ENCODE data around the gene DLGAP1. TPM values are rescaled to one million over a fixed set of nuclear protein-coding genes. Genes with fewer than 3 reads are reported as not detected.

Gene DLGAP1
- total and polyA plus RNA-seq, 2 of the 13 experiments (the other 11 are each of a cell fraction or from before 2014, with no cell fraction given): 0.01 TPM; not detected in 1

- 66% methylated on average over 6 of the region's 6 CpGs for WGBS (ENCODE audit: low lambda C conversion rate)
- DNase-seq (ENCODE audit: low spot score) (no peak), ATAC-seq (no peak), FAIRE-seq (no peak)
- no peaks in the 10 kb centered on the region for H3K4me1 ChIP-seq (ENCODE audit: insufficient read depth, low read length)
- in situ Hi-C loops (cut with HindIII; ENCODE audit: extremely low pct_ligation_motif_present, low pct_unique_long_range_greater_than_20kb) (no loop called here), intact Hi-C loops (cut with micrococcal nuclease; ENCODE audit: unreplicated experiment) (no loop called here)
- no peak overlapping the region for H3K4me2 ChIP-seq (ENCODE audit: low read depth, low read length)
- no peak overlapping the region for H3K27ac ChIP-seq (ENCODE audit: extremely low read length, insufficient read depth, low read length)
- CTCF ChIA-PET (ENCODE audit: low intra/inter-chr PET ratio, low total read pairs): no interaction called here
- H3K9ac ChIP-seq (ENCODE audit: insufficient read depth, low read depth, low read length): no peak overlapping the region
- H3K79me2 ChIP-seq (ENCODE audit: insufficient read depth, low read length): no peaks in the 10 kb centered on the region
- POLR2A ChIA-PET: no interaction called here
- no peaks in the 10 kb centered on the region for H3K27me3 ChIP-seq (ENCODE audit: control insufficient read depth in 1 of 2, insufficient read depth in 2 of 2, low read length in 2 of 2)
- no peaks in the 10 kb centered on the region for H3K9me3 ChIP-seq (ENCODE audit: low read length)
- no peak overlapping the region for H2AFZ ChIP-seq (ENCODE audit: low read length)
- H3K36me3 ChIP-seq (replicated peaks in 1 of 2; ENCODE audit: control insufficient read depth in 1 of 2, insufficient read depth in 2 of 2, low read length in 2 of 2): no peaks in the 10 kb centered on the region
- H3K4me3 ChIP-seq (replicated peaks in 1 of 3; ENCODE audit: insufficient read depth in 1 of 3, low read depth in 2 of 3, low read length in 3 of 3): no peak overlapping the region
- BruUV-seq (replicated peaks): no TSS peak
- H4K20me1 ChIP-seq (ENCODE audit: insufficient read depth, low read length): no peaks in the 10 kb centered on the region
- TF ChIP-seq NKX3-1 (CRISPR knock-in tag; IDR thresholded peaks at IDR 0.05) (no peak), DR1 (CRISPR knock-in tag; IDR thresholded peaks at IDR 0.05) (no peak), ZUFSP (CRISPR knock-in tag; IDR thresholded peaks at IDR 0.05; ENCODE audit: borderline replicate concordance) (no peak), ZNF790 (CRISPR knock-in tag; IDR thresholded peaks at IDR 0.05; ENCODE audit: borderline replicate concordance) (no peak), SRF (IDR thresholded peaks at IDR 0.05; ENCODE audit: low read depth, low read length) (no peak), ZNF33B (CRISPR knock-in tag; IDR thresholded peaks at IDR 0.05) (no peak), NCOA5 (CRISPR knock-in tag; IDR thresholded peaks at IDR 0.05) (no peak), ZNF512 (CRISPR knock-in tag; IDR thresholded peaks at IDR 0.05) (no peak), TRIM24 (CRISPR knock-in tag; IDR thresholded peaks at IDR 0.05) (no peak), PLRG1 (conservative IDR thresholded peaks at IDR 0.05) (no peak), ZNF383 (CRISPR knock-in tag; IDR thresholded peaks at IDR 0.05; ENCODE audit: borderline replicate concordance) (no peak)
- TF ChIP-seq, protein P1, sequence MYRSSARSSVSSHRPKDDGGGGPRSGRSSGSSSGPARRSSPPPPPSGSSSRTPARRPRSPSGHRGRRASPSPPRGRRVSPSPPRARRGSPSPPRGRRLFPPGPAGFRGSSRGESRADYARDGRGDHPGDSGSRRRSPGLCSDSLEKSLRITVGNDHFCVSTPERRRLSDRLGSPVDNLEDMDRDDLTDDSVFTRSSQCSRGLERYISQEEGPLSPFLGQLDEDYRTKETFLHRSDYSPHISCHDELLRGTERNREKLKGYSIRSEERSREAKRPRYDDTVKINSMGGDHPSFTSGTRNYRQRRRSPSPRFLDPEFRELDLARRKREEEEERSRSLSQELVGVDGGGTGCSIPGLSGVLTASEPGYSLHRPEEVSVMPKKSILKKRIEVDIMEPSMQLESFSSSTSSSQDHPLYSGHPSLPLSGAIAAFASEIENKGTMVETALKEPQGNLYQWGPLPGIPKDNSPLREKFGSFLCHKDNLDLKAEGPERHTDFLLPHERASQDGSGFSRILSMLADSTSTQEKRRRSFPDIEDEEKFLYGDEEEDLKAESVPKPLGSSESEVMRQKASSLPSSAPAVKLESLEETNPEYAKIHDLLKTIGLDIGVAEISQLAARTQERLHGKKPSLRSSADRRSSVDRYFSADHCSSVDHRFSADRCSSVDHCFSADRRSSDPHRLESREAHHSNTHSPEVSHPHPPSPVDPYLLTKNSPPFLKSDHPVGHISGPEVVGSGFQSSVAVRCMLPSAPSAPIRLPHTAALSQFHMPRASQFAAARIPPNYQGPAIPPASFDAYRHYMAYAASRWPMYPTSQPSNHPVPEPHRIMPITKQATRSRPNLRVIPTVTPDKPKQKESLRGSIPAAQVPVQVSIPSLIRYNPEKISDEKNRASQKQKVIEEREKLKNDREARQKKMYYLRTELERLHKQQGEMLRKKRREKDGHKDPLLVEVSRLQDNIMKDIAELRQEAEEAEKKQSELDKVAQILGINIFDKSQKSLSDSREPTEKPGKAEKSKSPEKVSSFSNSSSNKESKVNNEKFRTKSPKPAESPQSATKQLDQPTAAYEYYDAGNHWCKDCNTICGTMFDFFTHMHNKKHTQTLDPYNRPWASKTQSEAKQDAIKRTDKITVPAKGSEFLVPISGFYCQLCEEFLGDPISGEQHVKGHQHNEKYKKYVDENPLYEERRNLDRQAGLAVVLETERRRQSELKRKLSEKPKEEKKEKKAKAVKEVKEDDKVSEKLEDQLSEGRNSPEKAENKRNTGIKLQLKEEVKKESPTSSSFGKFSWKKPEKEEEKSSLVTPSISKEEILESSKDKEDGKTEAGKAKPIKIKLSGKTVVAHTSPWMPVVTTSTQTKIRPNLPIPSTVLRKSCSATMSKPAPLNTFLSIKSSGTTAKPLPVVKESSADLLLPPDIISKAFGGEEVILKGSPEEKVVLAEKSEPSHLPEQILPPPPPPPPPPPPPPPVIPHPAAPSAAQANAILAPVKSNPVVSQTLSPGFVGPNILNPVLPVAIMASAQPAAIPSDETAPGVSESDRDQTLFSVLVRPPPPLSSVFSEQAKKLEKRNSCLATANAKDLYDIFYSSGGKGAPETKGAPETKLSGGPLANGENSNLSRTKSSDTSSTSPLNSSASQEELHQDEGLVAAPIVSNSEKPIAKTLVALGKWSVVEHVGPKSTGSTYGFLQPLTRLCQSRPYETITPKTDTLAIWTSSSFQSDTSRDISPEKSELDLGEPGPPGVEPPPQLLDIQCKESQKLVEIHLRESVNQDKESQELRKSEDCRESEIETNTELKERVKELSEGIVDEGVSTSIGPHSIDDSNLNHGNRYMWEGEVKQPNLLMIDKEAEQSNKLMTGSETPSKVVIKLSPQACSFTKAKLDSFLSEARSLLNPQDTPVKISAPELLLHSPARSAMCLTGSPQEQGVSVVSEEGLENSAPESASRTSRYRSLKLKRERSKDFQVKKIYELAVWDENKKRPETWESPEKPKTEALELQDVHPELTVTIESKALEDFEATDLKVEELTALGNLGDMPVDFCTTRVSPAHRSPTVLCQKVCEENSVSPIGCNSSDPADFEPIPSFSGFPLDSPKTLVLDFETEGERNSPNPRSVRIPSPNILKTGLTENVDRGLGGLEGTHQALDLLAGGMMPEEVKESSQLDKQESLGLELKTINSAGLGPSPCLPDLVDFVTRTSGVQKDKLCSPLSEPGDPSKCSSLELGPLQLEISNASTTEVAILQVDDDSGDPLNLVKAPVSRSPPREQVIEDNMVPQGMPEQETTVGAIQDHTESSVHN (CRISPR knock-in tag; IDR thresholded peaks at IDR 0.05): no peak
- TF ChIP-seq, protein P2, sequence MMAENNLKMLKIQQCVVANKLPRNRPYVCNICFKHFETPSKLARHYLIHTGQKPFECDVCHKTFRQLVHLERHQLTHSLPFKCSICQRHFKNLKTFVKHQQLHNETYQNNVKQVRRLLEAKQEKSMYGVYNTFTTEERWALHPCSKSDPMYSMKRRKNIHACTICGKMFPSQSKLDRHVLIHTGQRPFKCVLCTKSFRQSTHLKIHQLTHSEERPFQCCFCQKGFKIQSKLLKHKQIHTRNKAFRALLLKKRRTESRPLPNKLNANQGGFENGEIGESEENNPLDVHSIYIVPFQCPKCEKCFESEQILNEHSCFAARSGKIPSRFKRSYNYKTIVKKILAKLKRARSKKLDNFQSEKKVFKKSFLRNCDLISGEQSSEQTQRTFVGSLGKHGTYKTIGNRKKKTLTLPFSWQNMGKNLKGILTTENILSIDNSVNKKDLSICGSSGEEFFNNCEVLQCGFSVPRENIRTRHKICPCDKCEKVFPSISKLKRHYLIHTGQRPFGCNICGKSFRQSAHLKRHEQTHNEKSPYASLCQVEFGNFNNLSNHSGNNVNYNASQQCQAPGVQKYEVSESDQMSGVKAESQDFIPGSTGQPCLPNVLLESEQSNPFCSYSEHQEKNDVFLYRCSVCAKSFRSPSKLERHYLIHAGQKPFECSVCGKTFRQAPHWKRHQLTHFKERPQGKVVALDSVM (CRISPR knock-in tag; IDR thresholded peaks at IDR 0.05): no peak
These were observed 524.1 kb downstream of the DLGAP1 start for GRCh38 chr18:3931013-3931315.

Data from HepG2 (cell line).